GM04504 (cell line): ENCODE data around the gene SLC9C1.
"Not testable (repeated sequence)": the region's sequence is repeated elsewhere in the genome, so short reads cannot be mapped to it uniquely, and the experiment has no call there.

ENCODE experiments used
- DNase-seq: peaks from one replicate; pipeline ENCODE4 v3.0.0-alpha.2; 2012; ENCODE audit warnings: low read depth

SLC9C1 gene

GRCh38 chr3:112187300-112187699 lies 106.7 kb downstream of the SLC9C1 start:
- no peak for DNase-seq

- not testable (repeated sequence) for DNase-seq
These were observed 108.5 kb downstream of the SLC9C1 start for GRCh38 chr3:112185423-112186035.

- no peak for DNase-seq
These were observed 118.4 kb downstream of the SLC9C1 start for GRCh38 chr3:112175646-112176045.

- no peak for DNase-seq
These were observed 119.0 kb downstream of the SLC9C1 start for GRCh38 chr3:112175037-112175436.

- DNase-seq, result no peak
These were observed 122.9 kb downstream of the SLC9C1 start for GRCh38 chr3:112171144-112171543.

GRCh38 chr3:112170046-112170445 lies 124.0 kb downstream of the SLC9C1 start:
- DNase-seq, result no peak

- DNase-seq, result no peak
These were observed 126.3 kb downstream of the SLC9C1 start for GRCh38 chr3:112167758-112168157.

- DNase-seq, result no peak
These were observed 144.9 kb downstream of the SLC9C1 start for GRCh38 chr3:112149136-112149535.

- DNase-seq, result no peak
These were observed 150.3 kb downstream of the SLC9C1 start for GRCh38 chr3:112143689-112144088.

GRCh38 chr3:112143251-112143650 lies 150.8 kb downstream of the SLC9C1 start:
- no peak for DNase-seq

- no peak for DNase-seq
These were observed 152.7 kb downstream of the SLC9C1 start for GRCh38 chr3:112141293-112141692.

- DNase-seq, result no peak
These were observed 153.4 kb downstream of the SLC9C1 start for GRCh38 chr3:112140584-112140983.

GRCh38 chr3:112138219-112138969 lies 155.6 kb downstream of the SLC9C1 start:
- DNase-seq, result no peak

- DNase-seq, result no peak
These were observed 156.2 kb downstream of the SLC9C1 start for GRCh38 chr3:112137781-112138180.

- no peak for DNase-seq
These were observed 156.9 kb downstream of the SLC9C1 start for GRCh38 chr3:112136959-112137693.

- DNase-seq, result no peak
These were observed 158.0 kb downstream of the SLC9C1 start for GRCh38 chr3:112136046-112136445.

GRCh38 chr3:112134335-112135124 lies 159.5 kb downstream of the SLC9C1 start:
- DNase-seq, result no peak

- DNase-seq, result no peak
These were observed 160.2 kb downstream of the SLC9C1 start for GRCh38 chr3:112133626-112134334.

- DNase-seq, result no peak
These were observed 161.0 kb downstream of the SLC9C1 start, which contains the start of gene GCSAM for GRCh38 chr3:112132975-112133448. Gene GCSAM (minus strand): TSS chr3:112133248. CDS start chr3:112133120, 128 bp downstream.

GRCh38 chr3:112132554-112132953 lies 161.5 kb downstream of the SLC9C1 start:
- DNase-seq, result no peak

GRCh38 chr3:112132088-112132487 lies 161.9 kb downstream of the SLC9C1 start:
- DNase-seq, result no peak
